SU-DHL-6 (cell line): ENCODE measurements around the gene CNGA4.

Experiments
- H2AFZ ChIP-seq: fragments of 200-600 bp; sonication (generic); 2 replicates; pipeline ENCODE4 v1.6.1; 2014; ENCODE audit warnings: low read depth, mild to moderate bottlenecking, moderate library complexity, mixed read lengths, antibody characterized with exemption, low read length; ENCODE audit not compliant: severe bottlenecking
- H3F3A ChIP-seq: fragments of 200-600 bp; shearing (Covaris generic); 2 replicates; pipeline ENCODE4 v1.6.0; 2016; ENCODE audit warnings: antibody characterized with exemption, mild to moderate bottlenecking; ENCODE audit not compliant: insufficient read depth
- H3K27ac ChIP-seq: fragments of 200-600 bp; sonication (generic); 2 replicates; pipeline ENCODE4 v1.5.1; 2016; ENCODE audit warnings: low read depth, mild to moderate bottlenecking, low read length, moderate library complexity, mixed read lengths
- H3K27me3 ChIP-seq: fragments of 200-600 bp; sonication (generic), shearing (Covaris generic); 2 replicates; pipeline ENCODE4 v1.6.0; 2014; ENCODE audit warnings: mild to moderate bottlenecking, low read length
- H3K36me3 ChIP-seq: fragments of 200-600 bp; sonication (generic); 2 replicates; pipeline ENCODE4 v1.6.1; 2014; ENCODE audit warnings: mild to moderate bottlenecking, low read length, mixed read lengths
- H3K4me2 ChIP-seq: fragments of 300-600, 200-600 bp; shearing (Covaris generic), sonication (generic); 2 replicates; pipeline ENCODE4 v1.6.0; 2014; ENCODE audit warnings: low read length, low read depth, mild to moderate bottlenecking; ENCODE audit not compliant: poor library complexity, severe bottlenecking
- H3K4me3 ChIP-seq: fragments of 200-600 bp; sonication (generic); 2 replicates; pipeline ENCODE4 v1.5.1; 2014; ENCODE audit warnings: antibody characterized with exemption, low read length, mild to moderate bottlenecking, mixed read lengths; ENCODE audit not compliant: insufficient read depth, poor library complexity, severe bottlenecking
- H3K79me2 ChIP-seq: fragments of 200-600 bp; sonication (generic); 2 replicates; pipeline ENCODE4 v1.6.1; 2014; ENCODE audit warnings: mild to moderate bottlenecking, low read length, moderate library complexity; ENCODE audit not compliant: insufficient read depth
- H3K9ac ChIP-seq: fragments of 200-600 bp; sonication (generic); 2 replicates; pipeline ENCODE4 v1.7.0; 2014; ENCODE audit warnings: mild to moderate bottlenecking, low read length
- H3K9me2 ChIP-seq: fragments of 200-600 bp; sonication (generic); replicated peaks from 2 replicates; pipeline ENCODE4 v1.6.1; 2014; ENCODE audit warnings: low read length; ENCODE audit not compliant: insufficient read depth
- H3K9me3 ChIP-seq: fragments of 200-600 bp; sonication (generic); 2 replicates; pipeline ENCODE4 v1.6.1; 2014; ENCODE audit warnings: low read length, mixed read lengths; ENCODE audit not compliant: insufficient read depth
- H4K20me1 ChIP-seq: fragments of 200-600 bp; sonication (generic); 2 replicates; pipeline ENCODE4 v1.6.1; 2014; ENCODE audit warnings: low read depth, mild to moderate bottlenecking, antibody characterized with exemption, low read length, moderate library complexity, mixed read lengths
- EZH2phosphoT487 ChIP-seq: fragments of 200-600 bp; sonication (generic), shearing (Covaris generic); conservative IDR thresholded peaks from 2 replicates; pipeline ENCODE4 v1.6.1; 2018; ENCODE audit warnings: mild to moderate bottlenecking, antibody characterized with exemption, low read length, moderate library complexity, mixed read lengths
- TF ChIP-seq, protein P1 (sequence below): fragments of 200-600 bp; sonication (generic); IDR thresholded peaks from one replicate; pipeline ENCODE4 v1.5.1; 2017; ENCODE audit warnings: antibody characterized with exemption, mild to moderate bottlenecking, low read length, moderate library complexity; ENCODE audit not compliant: insufficient read depth, poor library complexity, severe bottlenecking

The CNGA4 gene

DNA sequence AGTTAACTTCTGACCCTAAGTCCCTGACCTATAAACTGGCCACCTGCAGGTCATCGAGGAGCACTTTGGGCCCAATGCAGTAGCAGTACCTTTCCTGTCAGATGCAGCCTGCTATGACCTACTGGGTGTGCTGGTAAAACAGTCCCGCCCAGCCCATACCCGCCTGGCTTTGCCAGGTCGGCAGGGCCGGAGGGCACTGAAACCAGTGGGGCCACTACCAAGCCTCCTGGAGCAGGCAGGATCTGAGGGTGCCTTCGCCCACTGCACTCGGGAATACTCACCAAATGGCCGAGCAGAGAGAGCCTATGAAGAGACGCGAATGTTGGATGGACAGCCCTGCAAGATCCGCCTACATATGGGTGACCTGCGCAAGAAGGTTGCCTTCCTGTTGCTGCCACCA is 29.1 kb upstream of the CNGA4 start:
- Histone ChIP-seq H3K79me2 (no peaks in the 10 kb centered on the region), H3K9me2 (no peaks in the 10 kb centered on the region), H3K27ac (no peak overlapping the region), H3K36me3 (no peaks in the 10 kb centered on the region), H2AFZ (no peak overlapping the region), H3K9ac (no peak overlapping the region), H3K27me3 (no peaks in the 10 kb centered on the region), H3K4me3 (no peak overlapping the region), H3F3A (no peaks in the 10 kb centered on the region), H3K9me3 (no peaks in the 10 kb centered on the region), H3K4me2 (no peak overlapping the region), H4K20me1 (no peaks in the 10 kb centered on the region)
- no peak for TF ChIP-seq EZH2phosphoT487
- TF ChIP-seq, protein P1, sequence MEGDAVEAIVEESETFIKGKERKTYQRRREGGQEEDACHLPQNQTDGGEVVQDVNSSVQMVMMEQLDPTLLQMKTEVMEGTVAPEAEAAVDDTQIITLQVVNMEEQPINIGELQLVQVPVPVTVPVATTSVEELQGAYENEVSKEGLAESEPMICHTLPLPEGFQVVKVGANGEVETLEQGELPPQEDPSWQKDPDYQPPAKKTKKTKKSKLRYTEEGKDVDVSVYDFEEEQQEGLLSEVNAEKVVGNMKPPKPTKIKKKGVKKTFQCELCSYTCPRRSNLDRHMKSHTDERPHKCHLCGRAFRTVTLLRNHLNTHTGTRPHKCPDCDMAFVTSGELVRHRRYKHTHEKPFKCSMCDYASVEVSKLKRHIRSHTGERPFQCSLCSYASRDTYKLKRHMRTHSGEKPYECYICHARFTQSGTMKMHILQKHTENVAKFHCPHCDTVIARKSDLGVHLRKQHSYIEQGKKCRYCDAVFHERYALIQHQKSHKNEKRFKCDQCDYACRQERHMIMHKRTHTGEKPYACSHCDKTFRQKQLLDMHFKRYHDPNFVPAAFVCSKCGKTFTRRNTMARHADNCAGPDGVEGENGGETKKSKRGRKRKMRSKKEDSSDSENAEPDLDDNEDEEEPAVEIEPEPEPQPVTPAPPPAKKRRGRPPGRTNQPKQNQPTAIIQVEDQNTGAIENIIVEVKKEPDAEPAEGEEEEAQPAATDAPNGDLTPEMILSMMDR, result no peak

DNA sequence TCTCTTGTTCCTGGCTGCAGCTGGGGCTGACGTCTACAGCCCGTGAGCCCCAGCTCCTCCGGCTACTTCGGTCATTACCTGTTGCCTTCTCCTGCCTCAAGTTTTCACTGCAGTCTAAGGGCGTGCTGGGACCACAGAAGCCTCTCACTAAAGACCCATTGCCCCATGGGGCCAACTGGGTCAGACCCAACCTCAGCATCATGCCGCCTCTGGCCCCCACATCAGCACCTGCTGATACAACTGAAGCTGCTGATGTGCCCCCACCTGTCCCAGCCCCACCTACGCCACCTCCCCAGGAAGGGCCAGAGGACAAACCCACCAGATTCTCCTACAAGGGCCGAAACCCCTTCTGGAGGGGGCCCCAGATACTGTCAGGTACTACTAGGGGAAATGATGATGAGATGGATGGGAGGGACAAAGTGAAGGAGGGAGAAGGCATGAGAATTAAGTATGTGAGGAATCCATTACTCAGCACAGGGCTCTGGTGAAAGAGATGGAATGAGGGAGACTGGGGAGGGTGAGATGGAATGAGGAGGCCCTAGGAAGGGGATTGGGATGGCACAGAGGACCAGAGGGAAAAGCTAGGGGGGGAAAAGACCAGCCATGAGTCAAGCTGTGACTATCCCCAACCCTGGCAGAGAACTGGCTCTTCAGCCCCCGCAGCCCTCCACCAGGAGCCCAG is 28.5 kb upstream of the CNGA4 start:
- Histone ChIP-seq H3K9ac (no peak overlapping the region), H3K79me2 (no peaks in the 10 kb centered on the region), H3K4me3 (no peak overlapping the region), H3K9me3 (no peaks in the 10 kb centered on the region), H3K4me2 (no peak overlapping the region), H3K9me2 (no peaks in the 10 kb centered on the region), H3K36me3 (no peaks in the 10 kb centered on the region), H2AFZ (no peak overlapping the region), H4K20me1 (no peaks in the 10 kb centered on the region), H3K27me3 (no peaks in the 10 kb centered on the region), H3F3A (no peaks in the 10 kb centered on the region), H3K27ac (no peak overlapping the region)
- TF ChIP-seq, protein P1, result no peak
- no peak for TF ChIP-seq EZH2phosphoT487

DNA sequence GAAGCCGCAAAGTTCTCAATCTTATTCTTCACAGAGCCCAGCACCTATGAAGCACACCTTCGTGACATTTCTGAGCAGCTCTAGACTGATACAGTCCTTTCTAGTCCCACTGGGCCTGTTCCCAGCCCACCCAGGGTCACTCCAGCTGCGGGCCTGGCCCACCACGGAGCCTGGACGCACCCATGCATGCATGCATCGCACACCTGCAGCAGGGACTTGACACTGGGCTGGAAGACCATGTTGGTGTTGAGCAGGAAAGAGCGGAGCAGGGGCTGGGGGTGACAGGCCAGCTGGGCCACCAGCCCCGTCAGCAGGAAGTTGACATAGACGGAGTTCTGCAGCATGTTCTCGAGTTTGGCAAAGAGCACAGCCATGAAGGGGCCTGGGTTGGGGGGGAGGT is 24.4 kb upstream of the CNGA4 start:
- no peaks in the 10 kb centered on the region for H3K9me2 ChIP-seq
- no peak overlapping the region for H2AFZ ChIP-seq
- no peaks in the 10 kb centered on the region for H3F3A ChIP-seq
- no peaks in the 10 kb centered on the region for H3K79me2 ChIP-seq
- TF ChIP-seq, protein P1, result no peak
- no peak for TF ChIP-seq EZH2phosphoT487
- no peak overlapping the region for H3K4me2 ChIP-seq
- H3K27me3 ChIP-seq, result no peaks in the 10 kb centered on the region
- H3K9ac ChIP-seq, result no peak overlapping the region
- H3K27ac ChIP-seq, result no peak overlapping the region
- no peaks in the 10 kb centered on the region for H4K20me1 ChIP-seq
- no peaks in the 10 kb centered on the region for H3K36me3 ChIP-seq
- no peaks in the 10 kb centered on the region for H3K9me3 ChIP-seq
- H3K4me3 ChIP-seq, result no peak overlapping the region
